Measurements from ENCODE around the gene SEM1.

The SEM1 gene

GRCh38 chr7:96640054-96640453, 69.6 kb downstream of the SEM1 start:
- TF ChIP-seq CTCF (conservative IDR thresholded peaks at IDR 0.05; ENCODE audit: low read depth, low read length): no peak
- no peak for DNase-seq (ENCODE audit: low read depth)

More at GRCh38 chr7:96640054-96640453, 69.6 kb downstream of the SEM1 start:
- H3K4me3 ChIP-seq (ENCODE audit: low read depth, low read length): no peak overlapping the region

All from choroid plexus epithelial cell (primary cell).